Bronchial epithelial cell (primary cell): ENCODE results near the gene PRKD3. TPM values are rescaled to one million over a fixed set of nuclear protein-coding genes. Genes with fewer than 3 reads are reported as not detected.

Source experiments
- DNase-seq: peaks from one replicate; pipeline ENCODE4 v3.0.0-alpha.2; 2010; ENCODE audit warnings: low read depth
- FAIRE-seq: peaks from 2 replicates; lab custom pipeline; 2011; peaks lifted over from hg19 to GRCh38; lab: Jason Lieb, UNC
- H3K27me3 ChIP-seq: 2 replicates; pipeline ENCODE4 v1.5.1; 2011; ENCODE audit warnings: low read length; ENCODE audit not compliant: control insufficient read depth, insufficient read depth
- H3K36me3 ChIP-seq: 2 replicates; pipeline ENCODE4 v1.5.1; 2011; ENCODE audit warnings: low read length; ENCODE audit not compliant: control insufficient read depth, insufficient read depth
- H3K4me3 ChIP-seq: 2 replicates; pipeline ENCODE4 v1.5.1; 2011; ENCODE audit warnings: mild to moderate bottlenecking, low read depth, low read length, control low read depth
- total RNA-seq: library from RNA; depleted of rRNA; stranded (reverse); fragments of >200 nt; gene quantifications from 2 replicates; pipeline ENCODE4 v1.2.1, GENCODE V29; 2014
- TF ChIP-seq, protein P1 (sequence below): IDR thresholded peaks from 2 replicates; pipeline ENCODE4 v1.5.1; 2011; ENCODE audit warnings: mild to moderate bottlenecking, moderate library complexity, low read length, control low read depth, inconsistent platforms; ENCODE audit not compliant: insufficient read depth, severe bottlenecking

Gene PRKD3
- total RNA-seq, 1 donor from 2014 or later: 19.5 TPM

GRCh38 chr2:37323176-37323780, 1.4 kb downstream of the PRKD3 start:
- TF ChIP-seq, protein P1, sequence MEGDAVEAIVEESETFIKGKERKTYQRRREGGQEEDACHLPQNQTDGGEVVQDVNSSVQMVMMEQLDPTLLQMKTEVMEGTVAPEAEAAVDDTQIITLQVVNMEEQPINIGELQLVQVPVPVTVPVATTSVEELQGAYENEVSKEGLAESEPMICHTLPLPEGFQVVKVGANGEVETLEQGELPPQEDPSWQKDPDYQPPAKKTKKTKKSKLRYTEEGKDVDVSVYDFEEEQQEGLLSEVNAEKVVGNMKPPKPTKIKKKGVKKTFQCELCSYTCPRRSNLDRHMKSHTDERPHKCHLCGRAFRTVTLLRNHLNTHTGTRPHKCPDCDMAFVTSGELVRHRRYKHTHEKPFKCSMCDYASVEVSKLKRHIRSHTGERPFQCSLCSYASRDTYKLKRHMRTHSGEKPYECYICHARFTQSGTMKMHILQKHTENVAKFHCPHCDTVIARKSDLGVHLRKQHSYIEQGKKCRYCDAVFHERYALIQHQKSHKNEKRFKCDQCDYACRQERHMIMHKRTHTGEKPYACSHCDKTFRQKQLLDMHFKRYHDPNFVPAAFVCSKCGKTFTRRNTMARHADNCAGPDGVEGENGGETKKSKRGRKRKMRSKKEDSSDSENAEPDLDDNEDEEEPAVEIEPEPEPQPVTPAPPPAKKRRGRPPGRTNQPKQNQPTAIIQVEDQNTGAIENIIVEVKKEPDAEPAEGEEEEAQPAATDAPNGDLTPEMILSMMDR: no peak
- Histone ChIP-seq H3K4me3 (peak overlapping the region; percentile 49), H3K36me3 (no peaks in the 10 kb centered on the region), H3K27me3 (no peaks in the 10 kb centered on the region)
- DNase-seq: peak; percentile 8
- FAIRE-seq: no peak

DNA sequence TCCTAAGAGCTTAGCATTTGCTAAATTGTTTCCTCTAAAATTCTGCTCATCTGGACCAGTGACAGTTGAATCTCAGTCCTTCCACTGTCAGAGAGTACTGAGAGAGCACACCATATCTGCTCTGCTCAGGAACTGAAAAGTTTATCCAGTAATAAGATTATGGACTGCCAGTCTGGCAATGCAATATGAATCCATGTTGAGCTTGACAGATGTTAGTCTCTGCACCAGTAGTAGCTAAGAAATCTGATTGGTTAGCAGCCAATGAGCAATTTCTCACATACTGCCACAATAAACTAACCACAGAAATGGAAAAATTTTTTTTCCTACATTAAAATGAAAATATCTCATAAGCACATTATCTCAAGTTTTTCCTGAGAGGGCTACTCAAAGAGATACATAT, 2.3 kb downstream of the PRKD3 start:
- Histone ChIP-seq H3K36me3 (no peaks in the 10 kb centered on the region), H3K4me3 (no peak overlapping the region), H3K27me3 (no peaks in the 10 kb centered on the region)
- DNase-seq: peak; percentile 18
- FAIRE-seq: no peak
- TF ChIP-seq, protein P1: no peak

DNA sequence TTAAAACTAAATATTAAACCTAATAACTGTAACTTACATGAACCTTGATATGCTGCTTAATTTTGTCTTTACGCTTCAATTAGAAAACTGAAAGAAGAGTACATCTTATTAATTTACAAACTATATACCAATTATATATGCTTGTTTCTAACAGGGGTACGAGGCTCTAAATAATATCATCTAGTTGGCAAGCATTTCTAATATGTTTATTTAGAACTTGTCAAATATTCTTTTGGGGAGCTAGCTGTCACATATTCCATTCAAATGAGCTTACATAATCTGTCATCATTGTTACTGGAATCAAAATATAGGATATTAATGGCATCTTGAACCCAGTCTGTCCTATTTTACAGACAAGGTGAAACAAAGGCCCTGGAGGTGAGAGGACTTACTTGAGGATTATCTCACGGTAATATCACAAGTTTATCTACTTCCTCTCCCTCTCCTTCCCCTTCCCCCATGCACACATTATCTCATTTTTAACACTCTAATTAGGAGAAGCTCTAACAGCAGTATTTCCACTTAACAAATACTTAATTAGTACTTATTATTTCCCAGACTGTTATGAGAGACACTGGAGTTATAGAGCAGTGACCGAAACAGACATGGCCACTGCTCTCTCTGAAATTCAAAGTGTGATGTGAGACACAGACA, 3.5 kb downstream of the PRKD3 start:
- Histone ChIP-seq H3K36me3 (no peaks in the 10 kb centered on the region), H3K4me3 (no peak overlapping the region), H3K27me3 (no peaks in the 10 kb centered on the region)
- TF ChIP-seq, protein P1: no peak
- no peak for DNase-seq
- FAIRE-seq: no peak

DNA sequence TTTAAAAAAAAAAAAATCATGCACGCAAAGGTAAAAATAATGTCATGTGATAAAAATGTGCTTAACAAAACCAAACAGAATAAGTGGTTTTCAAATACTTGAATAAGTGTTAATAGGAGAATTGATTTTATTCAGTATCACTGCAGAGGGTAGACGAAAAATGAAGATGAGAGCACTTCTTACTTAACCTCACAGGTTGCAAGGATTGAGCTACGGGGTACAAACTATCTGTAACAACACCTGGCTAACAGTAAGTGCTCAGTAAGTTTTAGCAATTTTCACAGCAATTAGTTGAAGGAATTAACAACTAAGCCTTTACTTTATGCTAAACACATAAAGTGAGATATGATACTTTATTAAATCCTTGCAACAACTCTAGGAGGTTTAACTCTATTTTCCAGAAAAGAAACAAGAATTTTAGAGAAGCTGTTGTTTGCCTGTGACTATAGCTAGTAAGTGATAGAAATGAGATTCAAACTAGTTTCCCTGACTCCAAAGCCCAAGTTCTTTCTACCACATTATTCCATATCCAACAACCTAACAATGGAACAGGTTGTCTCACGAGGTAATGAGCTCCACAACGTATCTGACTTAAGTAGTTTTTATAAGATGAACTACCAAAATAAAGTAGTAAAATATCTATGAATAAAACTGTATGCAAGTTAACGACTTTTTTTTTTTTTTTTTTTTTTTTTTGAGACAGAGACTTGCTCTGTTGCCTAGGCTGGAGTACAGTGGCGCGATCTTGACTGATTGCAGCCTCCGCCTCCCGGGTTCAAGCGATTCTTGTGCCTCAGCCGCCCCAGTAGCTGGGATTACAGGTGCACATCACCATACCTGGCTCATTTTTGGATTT, 4.7 kb downstream of the PRKD3 start:
- Histone ChIP-seq H3K36me3 (no peaks in the 10 kb centered on the region), H3K27me3 (no peaks in the 10 kb centered on the region), H3K4me3 (no peak overlapping the region)
- DNase-seq (no peak), FAIRE-seq (no peak)
- TF ChIP-seq, protein P1: no peak

DNA sequence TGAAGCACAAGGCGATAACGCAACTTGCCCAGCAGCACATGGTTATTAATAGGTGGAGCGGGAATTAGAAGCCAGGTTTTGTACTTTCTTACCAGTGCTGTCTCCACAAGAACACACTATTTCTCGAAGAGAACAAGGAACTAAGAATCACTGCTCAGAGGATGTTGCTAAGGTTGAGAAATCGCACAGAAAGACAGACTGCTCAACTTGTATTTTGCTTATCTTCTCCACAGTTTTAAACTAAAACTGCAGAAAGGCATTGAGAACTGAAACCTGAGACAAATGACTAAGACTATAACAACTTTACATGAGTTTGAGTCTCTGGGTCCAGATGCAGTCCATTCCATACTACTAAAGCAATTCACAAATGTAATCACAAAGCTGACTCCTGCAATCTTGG, 6.2 kb downstream of the PRKD3 start:
- no peak for FAIRE-seq
- Histone ChIP-seq H3K36me3 (no peaks in the 10 kb centered on the region), H3K27me3 (no peaks in the 10 kb centered on the region), H3K4me3 (no peak overlapping the region)
- peak; percentile 13 for DNase-seq
- TF ChIP-seq, protein P1: no peak
